ENCODE data around the gene RNU1-4.
"Not testable (repeated sequence)": the region's sequence is repeated elsewhere in the genome, so short reads cannot be mapped to it uniquely, and the experiment has no call there.

RNU1-4 gene

GRCh38 chr1:16770896-16771446, 30.7 kb downstream of the RNU1-4 start:
- FAIRE-seq = not testable (repeated sequence)

GRCh38 chr1:16772275-16773204, 32.2 kb downstream of the RNU1-4 start:
- FAIRE-seq = not testable (repeated sequence)

- FAIRE-seq = not testable (repeated sequence)
Measured at GRCh38 chr1:16773205-16773596, 32.9 kb downstream of the RNU1-4 start.

- not testable (repeated sequence) for FAIRE-seq
Measured at GRCh38 chr1:16773723-16774122, 33.4 kb downstream of the RNU1-4 start.

GRCh38 chr1:16774773-16775172, 34.5 kb downstream of the RNU1-4 start:
- FAIRE-seq = not testable (repeated sequence)

GRCh38 chr1:16775290-16775689, 35.0 kb downstream of the RNU1-4 start:
- FAIRE-seq = not testable (repeated sequence)

GRCh38 chr1:16776248-16776647, 35.9 kb downstream of the RNU1-4 start:
- not testable (repeated sequence) for FAIRE-seq

GRCh38 chr1:16776835-16777234, 36.5 kb downstream of the RNU1-4 start:
- FAIRE-seq = not testable (repeated sequence)

- FAIRE-seq = not testable (repeated sequence)
Measured at GRCh38 chr1:16777821-16778220, 37.5 kb downstream of the RNU1-4 start.

- not testable (repeated sequence) for FAIRE-seq
Measured at GRCh38 chr1:16779525-16779924, 39.2 kb downstream of the RNU1-4 start.

GRCh38 chr1:16781033-16781432, 40.7 kb downstream of the RNU1-4 start:
- FAIRE-seq = not testable (repeated sequence)

- FAIRE-seq = not testable (repeated sequence)
Measured at GRCh38 chr1:16781625-16782024, 41.3 kb downstream of the RNU1-4 start.

GRCh38 chr1:16784955-16785354, 44.6 kb downstream of the RNU1-4 start:
- FAIRE-seq = not testable (repeated sequence)

GRCh38 chr1:16786362-16786761, 46.0 kb downstream of the RNU1-4 start:
- FAIRE-seq = not testable (repeated sequence)

GRCh38 chr1:16787175-16787574, 46.9 kb downstream of the RNU1-4 start:
- FAIRE-seq = not testable (repeated sequence)

- not testable (repeated sequence) for FAIRE-seq
Measured at GRCh38 chr1:16787711-16788110, 47.4 kb downstream of the RNU1-4 start.

Measured in islet of Langerhans (tissue), 1 donor.